Endodermal cell (in vitro differentiated cells): ENCODE results near the gene ACAN. TPM values are rescaled to one million over a fixed set of nuclear protein-coding genes. Genes with fewer than 3 reads are reported as not detected.
A peak's percentile ranks its signal among the peaks of the same experiment; 100 is the strongest.

Experiments used
- DNase-seq: peaks from one replicate; pipeline ENCODE4 v3.0.0-alpha.2; 2017
- H3K27ac ChIP-seq: 2 replicates; pipeline ENCODE4 v1.5.1; 2013; ENCODE audit warnings: mild to moderate bottlenecking, low read depth, low read length, moderate library complexity
- H3K27me3 ChIP-seq: 2 replicates; pipeline ENCODE4 v1.6.1; 2013; ENCODE audit warnings: mild to moderate bottlenecking, low read length, moderate library complexity; ENCODE audit not compliant: insufficient read depth, control insufficient read depth, poor library complexity, severe bottlenecking
- H3K36me3 ChIP-seq: 2 replicates; pipeline ENCODE4 v1.7.0; 2013; ENCODE audit warnings: mild to moderate bottlenecking, low read length, moderate library complexity; ENCODE audit not compliant: control insufficient read depth, insufficient read depth
- H3K4me1 ChIP-seq: one replicate; pipeline ENCODE4 v1.7.0; 2013; ENCODE audit warnings: low read length; ENCODE audit not compliant: control insufficient read depth, insufficient read depth
- H3K4me3 ChIP-seq: 2 replicates; pipeline ENCODE4 v1.5.1; 2013; ENCODE audit warnings: mild to moderate bottlenecking, low read length, moderate library complexity
- H3K9ac ChIP-seq: 2 replicates; pipeline ENCODE4 v1.6.1; 2013; ENCODE audit warnings: mild to moderate bottlenecking, low read length, moderate library complexity; ENCODE audit not compliant: poor library complexity, severe bottlenecking; ENCODE audit errors: extremely low read depth
- H3K9me3 ChIP-seq: 2 replicates; pipeline ENCODE4 v1.6.1; 2013; ENCODE audit warnings: mild to moderate bottlenecking, low read length, moderate library complexity; ENCODE audit not compliant: control insufficient read depth
- H3K27ac Mint-ChIP-seq: 2 replicates; pipeline ENCODE4 v1.8.0; 2020; ENCODE audit warnings: mixed read lengths
- H3K27me3 Mint-ChIP-seq: 2 replicates; pipeline ENCODE4 v1.8.0; 2021; ENCODE audit warnings: mild to moderate bottlenecking, mixed read lengths; ENCODE audit not compliant: insufficient read depth
- H3K36me3 Mint-ChIP-seq: 2 replicates; pipeline ENCODE4 v1.8.0; 2020; ENCODE audit warnings: low read depth, mixed read lengths
- H3K4me1 Mint-ChIP-seq: 2 replicates; pipeline ENCODE4 v1.8.0; 2020; ENCODE audit warnings: mixed read lengths
- H3K4me3 Mint-ChIP-seq: 2 replicates; pipeline ENCODE4 v1.8.0; 2020; ENCODE audit warnings: mild to moderate bottlenecking, moderate library complexity, mixed read lengths
- H3K9me3 Mint-ChIP-seq: 2 replicates; pipeline ENCODE4 v1.8.0; 2020; ENCODE audit warnings: mild to moderate bottlenecking, mixed read lengths
- CTCF ChIP-seq: fragments of 200-600 bp; sonication (generic); conservative IDR thresholded peaks from 2 replicates; pipeline ENCODE4 v1.5.0; 2021; ENCODE audit warnings: antibody characterized with exemption, mild to moderate bottlenecking
- WGBS, 2 experiments: methylation state at CpG; one replicate each; pipeline versions ENCODE4 v1.1.5 to v1.1.7; 2013; ENCODE audit warnings: missing lambda C conversion rate in 2 of 2, mixed read lengths in 1 of 2; ENCODE audit not compliant: insufficient coverage in 1 of 2, insufficient read length in 1 of 2; 5-methylcytosine and 5-hydroxymethylcytosine counted together
- total RNA-seq, 2 donors: library from RNA; stranded (reverse); fragmentation: NEBNext Ultra II Directional in 1 of 2; extraction: Animal tissue kit (Norgen Biotek cat#: 25700) in 1 of 2; gene quantifications; 2 replicates in 1 of 2; 3 replicates in 1 of 2; pipeline ENCODE4 v1.2.1, GENCODE V29; 2021

Gene ACAN
- total RNA-seq, 2 donors from 2014 or later = 0.38 to 0.75 TPM

DNA sequence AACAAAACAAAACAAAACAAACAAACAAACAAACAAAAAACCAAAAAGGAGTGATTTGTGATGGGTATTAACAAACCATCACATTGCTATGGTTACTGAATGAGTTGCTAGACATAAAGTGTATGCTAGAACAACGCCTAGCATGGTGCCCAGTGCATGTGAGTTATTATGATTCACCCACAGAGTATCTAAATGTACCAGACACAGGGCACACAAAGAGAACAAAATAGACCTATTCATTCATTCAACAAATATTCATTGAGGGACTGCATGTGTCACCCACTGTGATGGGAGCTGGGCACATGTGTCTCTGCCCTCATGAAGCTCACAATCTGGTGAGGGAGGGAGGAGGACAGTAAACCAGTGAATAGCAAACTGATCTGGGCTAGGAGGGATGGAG, 11.6 kb upstream of the ACAN start:
- Histone ChIP-seq H3K4me1 (no peaks in the 10 kb centered on the region), H3K27ac (no peak overlapping the region), H3K4me3 (no peak overlapping the region), H3K9me3 (no peaks in the 10 kb centered on the region), H3K27me3 (peaks cover 14% of the 10 kb centered on the region), H3K9ac (no peak overlapping the region), H3K36me3 (no peaks in the 10 kb centered on the region)
- no peak overlapping the region for H3K4me3 Mint-ChIP-seq
- H3K27ac Mint-ChIP-seq = no peak overlapping the region
- H3K9me3 Mint-ChIP-seq = peaks cover 2% of the 10 kb centered on the region
- DNase-seq = no peak
- TF ChIP-seq CTCF = no peak
- H3K36me3 Mint-ChIP-seq = no peaks in the 10 kb centered on the region
- H3K4me1 Mint-ChIP-seq = peaks cover 10% of the 10 kb centered on the region
- H3K27me3 Mint-ChIP-seq = peaks cover 29% of the 10 kb centered on the region
- 63 to 100% methylated on average over 1 of the region's 1 CpG for WGBS, 2 experiments

- no peak overlapping the region for H3K4me3 Mint-ChIP-seq
- Histone ChIP-seq H3K36me3 (no peaks in the 10 kb centered on the region), H3K9me3 (no peaks in the 10 kb centered on the region), H3K4me1 (no peaks in the 10 kb centered on the region), H3K9ac (no peak overlapping the region), H3K27ac (no peak overlapping the region), H3K4me3 (no peak overlapping the region), H3K27me3 (peaks cover 12% of the 10 kb centered on the region)
- no peaks in the 10 kb centered on the region for H3K9me3 Mint-ChIP-seq
- H3K36me3 Mint-ChIP-seq = no peaks in the 10 kb centered on the region
- DNase-seq = peak; percentile 71
- TF ChIP-seq CTCF = no peak
- H3K27ac Mint-ChIP-seq = no peak overlapping the region
- peaks cover 10% of the 10 kb centered on the region for H3K4me1 Mint-ChIP-seq
- peaks cover 36% of the 10 kb centered on the region for H3K27me3 Mint-ChIP-seq
- WGBS, 2 experiments = 45 to 64% methylated on average over 12 to 21 of the region's 22 CpGs
Measured at GRCh38 chr15:88792342-88793282, 10.6 kb upstream of the ACAN start.

GRCh38 chr15:88794001-88794400, 9.2 kb upstream of the ACAN start:
- Mint-ChIP-seq H3K27me3 (peaks cover 47% of the 10 kb centered on the region), H3K36me3 (no peaks in the 10 kb centered on the region), H3K9me3 (no peaks in the 10 kb centered on the region)

More at GRCh38 chr15:88794001-88794400, 9.2 kb upstream of the ACAN start:
- H3K9me3 ChIP-seq = no peaks in the 10 kb centered on the region
- H3K9ac ChIP-seq = no peak overlapping the region
- 93 to 97% methylated on average over 4 to 5 of the region's 5 CpGs for WGBS, 2 experiments
- H3K36me3 ChIP-seq = no peaks in the 10 kb centered on the region
- no peak for DNase-seq
- no peaks in the 10 kb centered on the region for H3K4me1 ChIP-seq
- no peak overlapping the region for H3K4me3 ChIP-seq
- peaks cover 25% of the 10 kb centered on the region for H3K27me3 ChIP-seq
- TF ChIP-seq CTCF = no peak
- no peak overlapping the region for H3K27ac Mint-ChIP-seq
- no peak overlapping the region for H3K4me3 Mint-ChIP-seq
- H3K4me1 Mint-ChIP-seq = peaks cover 10% of the 10 kb centered on the region
- no peak overlapping the region for H3K27ac ChIP-seq
